Middle frontal gyrus (tissue), 1 donor: ENCODE data around the gene ARHGAP19.
"Not testable (repeated sequence)": the region's sequence is repeated elsewhere in the genome, so short reads cannot be mapped to it uniquely, and the experiment has no call there.

Experiments
- DNase-seq: peaks from one replicate; pipeline ENCODE4 v3.0.0-alpha.2; 2015; ENCODE audit warnings: low spot score; ENCODE audit errors: extremely low spot score

Gene ARHGAP19

DNA sequence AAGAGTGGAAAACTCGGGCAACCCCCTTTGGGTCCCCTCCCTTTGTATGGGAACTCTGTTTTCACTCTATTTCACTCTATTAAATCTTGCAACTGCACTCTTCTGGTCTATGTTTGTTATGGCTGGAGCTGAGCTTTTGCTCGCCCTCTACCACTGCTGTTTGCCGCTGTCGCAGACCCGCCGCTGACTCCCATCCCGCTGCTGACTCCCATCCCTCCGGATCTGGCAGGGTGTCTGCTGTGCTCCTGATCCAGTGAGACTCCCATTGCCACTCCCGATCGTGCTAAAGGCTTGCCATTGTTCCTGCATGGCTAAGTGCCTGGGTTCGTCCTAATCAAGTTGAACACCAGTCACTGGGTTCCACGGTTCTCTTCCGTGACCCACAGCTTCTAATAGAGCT lies 2.4 kb downstream of the ARHGAP19 start:
- DNase-seq = not testable (repeated sequence)

DNA sequence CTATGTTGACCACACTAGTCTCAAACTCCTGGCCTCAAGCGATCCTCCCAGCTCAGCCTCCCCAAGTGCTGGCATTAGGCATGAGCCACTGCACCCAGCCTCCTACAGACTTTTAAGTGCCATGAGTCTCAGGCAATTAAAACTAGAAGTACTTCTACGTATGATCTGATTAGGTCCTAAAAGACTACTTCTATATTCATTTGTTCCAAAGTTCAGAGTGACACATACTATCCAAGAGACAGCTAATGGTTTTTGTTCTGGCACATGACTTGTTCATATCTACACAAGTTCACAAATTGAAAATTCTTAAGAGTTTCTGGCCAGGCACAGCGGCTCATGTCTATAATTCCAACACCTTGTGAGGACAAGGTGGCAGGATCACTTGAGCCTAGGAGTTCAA lies 11.7 kb downstream of the ARHGAP19 start:
- no peak for DNase-seq

DNA sequence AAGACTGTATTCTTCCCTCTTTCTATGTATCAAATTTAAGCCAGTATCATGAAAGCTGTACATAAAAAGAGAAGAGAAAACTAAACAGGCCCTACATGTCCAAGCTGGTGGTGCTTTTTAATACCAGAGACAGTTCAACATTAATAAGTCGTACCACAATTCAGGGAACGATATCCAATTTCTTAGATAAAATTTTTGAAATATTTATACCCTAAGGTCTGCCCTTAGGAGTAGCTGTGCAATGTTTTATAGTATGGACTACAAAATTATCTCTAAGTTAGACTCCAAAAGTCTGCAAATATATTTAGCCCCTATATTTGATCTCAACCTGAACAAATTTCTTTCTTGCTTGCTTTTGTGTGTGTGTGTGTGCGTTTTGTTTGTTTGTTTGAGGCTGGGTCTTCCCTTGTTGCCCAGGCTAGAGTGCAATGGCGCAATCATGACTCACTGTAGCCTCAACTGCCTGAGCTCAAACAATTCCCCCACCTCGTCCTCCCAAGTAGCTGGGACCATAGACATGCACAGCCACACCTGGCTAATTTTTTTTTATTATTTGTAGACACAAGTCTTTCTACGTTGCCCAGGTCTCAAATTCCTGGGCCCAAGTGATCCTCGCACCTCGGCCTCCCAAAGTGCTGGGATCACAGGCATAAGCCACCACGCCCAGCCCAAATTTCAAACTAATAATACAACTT lies 13.2 kb downstream of the ARHGAP19 start:
- no peak for DNase-seq

DNA sequence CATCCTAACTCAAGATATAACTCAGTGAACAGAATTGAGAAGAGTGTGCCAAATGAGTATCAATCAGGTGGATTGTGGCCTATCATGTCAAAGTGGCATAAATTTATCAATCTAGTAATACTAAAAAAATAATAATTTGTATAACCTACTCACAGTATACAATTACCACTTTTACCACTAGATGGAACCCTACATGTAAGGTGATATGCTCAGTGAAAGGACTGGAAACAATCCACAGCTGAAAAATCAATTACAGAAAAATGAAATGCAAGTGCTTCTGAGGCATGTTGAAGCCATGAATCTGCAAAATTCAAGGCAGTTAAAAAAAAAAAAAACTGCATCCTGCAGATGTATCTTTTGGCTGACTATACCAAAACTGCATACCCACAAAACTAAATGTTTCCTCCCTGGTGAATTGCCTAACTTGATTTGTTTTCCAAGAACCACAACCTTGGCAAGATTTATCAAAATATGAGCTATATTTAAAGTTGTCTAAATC lies 13.9 kb downstream of the ARHGAP19 start:
- peak; percentile 36 for DNase-seq

DNA sequence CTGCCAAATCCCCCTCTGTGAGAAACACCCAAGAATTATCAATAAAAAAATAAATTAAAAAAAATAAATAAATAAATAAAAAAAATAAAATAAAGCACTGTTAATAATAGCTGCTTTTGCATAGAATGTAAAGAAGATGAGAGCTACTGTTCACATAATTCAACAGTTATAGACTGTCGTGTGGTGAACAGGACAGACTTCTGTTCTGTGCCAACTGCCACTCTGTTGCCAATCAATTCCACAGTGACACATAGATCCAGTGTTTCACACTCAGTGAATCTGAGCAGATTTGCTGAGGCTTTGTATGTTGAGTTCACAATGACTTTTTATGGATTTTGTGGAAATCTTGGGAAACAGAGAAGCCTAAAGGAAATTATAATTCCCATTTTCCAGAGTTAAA lies 14.9 kb downstream of the ARHGAP19 start:
- DNase-seq = no peak

DNA sequence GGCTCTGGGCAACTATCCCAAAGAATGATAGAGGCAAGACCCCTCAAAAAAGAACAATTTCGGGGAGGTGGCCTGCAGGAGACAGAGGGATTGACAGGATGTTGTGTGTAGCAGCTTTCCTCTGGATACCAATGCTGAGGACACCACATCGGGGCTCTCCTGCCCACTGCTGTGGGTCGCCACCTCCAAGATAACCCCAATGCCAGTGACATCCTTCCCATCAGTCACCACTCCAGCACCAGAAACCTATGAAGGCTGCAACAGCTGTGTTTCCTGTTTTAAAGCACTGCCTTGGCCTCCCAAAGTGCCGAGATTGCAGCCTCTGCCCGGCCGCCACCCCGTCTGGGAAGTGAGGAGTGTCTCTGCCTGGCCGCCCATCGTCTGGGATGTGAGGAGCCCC lies 17.6 kb downstream of the ARHGAP19 start:
- DNase-seq = no peak

GRCh38 chr10:97273700-97274099 lies 18.7 kb downstream of the ARHGAP19 start:
- no peak for DNase-seq

DNA sequence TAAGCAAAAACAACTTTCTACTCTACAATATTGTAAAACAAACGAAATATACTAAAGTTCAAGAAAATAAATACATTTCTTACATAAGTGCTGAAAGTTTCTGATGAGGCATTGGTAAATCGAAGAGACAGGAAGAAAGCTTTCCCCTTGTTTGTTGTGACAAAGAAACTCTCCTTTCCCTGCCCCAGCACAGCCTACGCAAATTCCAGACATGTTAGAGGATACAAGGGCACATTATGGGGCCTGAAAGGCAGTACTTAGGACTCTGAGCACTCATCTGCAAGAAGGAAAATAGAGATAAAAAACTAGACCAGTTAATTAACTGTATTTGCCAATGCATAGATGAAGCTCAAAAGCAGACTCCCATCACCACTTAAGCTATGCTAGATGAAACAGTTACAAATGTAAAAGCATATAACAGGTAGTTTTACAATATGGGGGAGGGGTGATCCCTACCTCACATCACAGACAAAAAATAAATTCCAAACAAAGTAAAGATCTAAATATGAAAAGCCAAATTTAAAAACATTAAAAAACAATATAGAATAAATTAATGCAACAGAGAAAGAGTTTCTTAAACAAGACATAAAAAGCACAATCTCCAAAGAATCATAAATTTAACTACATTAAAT lies 21.8 kb downstream of the ARHGAP19 start:
- no peak for DNase-seq

GRCh38 chr10:97267671-97268070 lies 24.8 kb downstream of the ARHGAP19 start:
- no peak for DNase-seq

GRCh38 chr10:97265095-97265494 lies 27.3 kb downstream of the ARHGAP19 start:
- DNase-seq = not testable (repeated sequence)

GRCh38 chr10:97263971-97264370 lies 28.5 kb downstream of the ARHGAP19 start:
- no peak for DNase-seq

- no peak for DNase-seq
Observed at GRCh38 chr10:97261656-97262055, 30.8 kb downstream of the ARHGAP19 start.

- DNase-seq = no peak
Observed at GRCh38 chr10:97261183-97261582, 31.3 kb downstream of the ARHGAP19 start.

- DNase-seq = no peak
Observed at GRCh38 chr10:97259119-97259518, 33.3 kb downstream of the ARHGAP19 start.

DNA sequence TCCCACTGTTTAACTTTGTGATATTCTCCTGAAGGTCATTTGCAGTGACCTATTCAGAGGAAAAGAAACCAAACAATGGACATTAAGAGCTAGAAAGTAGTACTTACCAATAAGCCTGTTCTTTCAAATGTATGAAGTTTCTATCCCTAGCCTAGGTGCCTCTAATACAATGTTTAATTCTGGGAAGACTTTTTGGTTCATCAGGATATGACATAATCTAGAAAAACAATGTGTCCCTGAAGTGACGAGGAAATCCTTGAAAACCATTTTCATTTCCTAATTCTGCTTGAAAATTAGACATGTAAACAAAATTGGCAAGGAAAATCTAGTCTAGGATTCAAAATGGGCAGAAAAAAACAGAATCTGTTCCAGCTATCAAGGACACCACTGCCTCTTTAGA lies 36.1 kb downstream of the ARHGAP19 start:
- DNase-seq = no peak

DNA sequence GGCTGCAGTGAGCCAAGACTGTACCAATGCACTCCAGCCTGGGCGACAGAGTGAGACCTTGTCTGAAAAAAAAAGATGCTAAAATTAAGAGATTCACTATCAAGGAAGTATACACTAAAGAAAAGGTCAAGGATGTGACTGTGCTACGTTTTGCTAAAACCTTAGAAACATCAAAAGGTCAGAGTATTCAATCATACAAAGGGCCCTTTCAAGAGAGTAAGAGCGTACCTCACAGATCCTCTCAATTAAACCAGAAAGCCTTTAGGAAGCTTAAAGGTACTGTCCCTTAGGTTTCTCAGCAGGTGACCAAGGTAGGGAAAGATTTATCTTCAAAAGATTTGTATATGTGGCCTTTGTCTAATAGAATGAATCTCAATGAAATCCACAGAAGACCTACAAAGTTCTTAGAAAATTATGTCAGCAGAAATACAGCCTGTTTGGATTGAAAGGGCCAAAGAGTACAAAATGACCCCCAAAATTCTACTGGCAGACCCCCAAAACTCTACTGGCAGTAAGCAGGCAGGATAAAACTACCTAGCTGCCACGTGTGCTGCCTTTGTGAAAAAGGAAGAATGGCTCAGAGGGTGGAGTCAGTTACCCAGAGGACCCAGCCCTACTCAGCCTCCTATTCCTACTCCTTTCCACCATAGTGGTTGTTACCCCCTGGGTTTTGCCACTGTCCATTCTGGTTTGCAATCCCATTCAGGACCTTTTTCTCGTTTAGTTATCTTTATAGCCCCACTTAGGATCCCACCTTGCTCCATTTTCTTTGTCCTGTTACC lies 36.7 kb downstream of the ARHGAP19 start:
- no peak for DNase-seq

DNA sequence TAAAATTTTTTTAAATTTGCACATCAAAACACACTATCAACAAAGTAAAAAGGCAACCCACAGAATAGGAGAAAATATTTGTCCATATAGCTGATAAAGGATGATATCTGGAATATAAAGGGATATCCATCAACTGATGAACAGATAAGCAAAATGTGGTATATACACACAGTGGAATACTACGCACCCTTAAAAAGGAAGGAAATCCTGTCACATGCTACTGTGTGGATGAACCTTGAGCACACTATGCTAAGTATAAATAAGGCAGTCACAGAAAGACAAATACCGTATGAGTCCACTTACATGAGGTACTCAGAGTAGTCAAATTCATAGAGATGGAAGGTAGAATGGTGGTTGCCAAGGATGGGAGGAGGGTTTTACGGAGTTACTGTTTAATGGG lies 37.7 kb downstream of the ARHGAP19 start:
- no peak for DNase-seq

GRCh38 chr10:97250952-97251351 lies 41.5 kb downstream of the ARHGAP19 start:
- no peak for DNase-seq

- no peak for DNase-seq
Observed at GRCh38 chr10:97243836-97244235, 48.6 kb downstream of the ARHGAP19 start.

DNA sequence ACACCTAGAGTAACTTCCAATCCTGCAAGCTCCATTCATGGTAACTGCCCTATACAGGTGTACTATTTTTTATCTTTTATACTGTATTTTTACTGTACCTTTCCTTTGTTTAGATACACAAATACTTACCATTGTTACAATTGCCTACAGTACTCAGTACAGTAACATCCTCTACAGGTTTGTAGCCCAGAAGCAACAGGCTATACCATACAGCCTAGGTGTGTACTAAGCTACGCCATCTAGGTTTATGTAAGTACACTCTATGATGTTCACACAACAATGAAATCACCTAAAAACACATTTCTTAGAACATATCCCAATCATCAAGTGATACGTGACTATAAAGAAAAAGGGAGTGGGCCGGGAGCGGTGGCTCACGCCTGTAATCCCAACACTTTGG lies 53.6 kb downstream of the ARHGAP19 start:
- DNase-seq = no peak

DNA sequence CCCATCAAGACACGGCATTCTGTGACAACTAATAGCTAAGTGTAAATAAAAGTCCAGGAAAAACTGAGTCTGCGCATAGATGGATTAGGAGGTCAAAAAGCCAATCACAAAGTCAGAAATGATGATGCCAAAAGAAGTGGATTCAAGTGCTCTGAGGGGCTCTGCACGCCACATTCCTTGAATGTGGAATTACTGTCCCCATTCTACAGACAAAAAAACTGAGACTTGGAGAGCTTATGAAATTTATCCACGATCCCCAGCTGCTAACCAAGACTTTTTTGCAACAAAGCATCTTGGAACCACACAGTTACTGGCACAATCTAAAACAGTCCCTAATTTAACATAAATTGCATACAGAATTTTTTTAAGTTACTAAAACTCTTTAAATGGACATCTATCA lies 57.1 kb downstream of the ARHGAP19 start:
- DNase-seq = no peak

DNA sequence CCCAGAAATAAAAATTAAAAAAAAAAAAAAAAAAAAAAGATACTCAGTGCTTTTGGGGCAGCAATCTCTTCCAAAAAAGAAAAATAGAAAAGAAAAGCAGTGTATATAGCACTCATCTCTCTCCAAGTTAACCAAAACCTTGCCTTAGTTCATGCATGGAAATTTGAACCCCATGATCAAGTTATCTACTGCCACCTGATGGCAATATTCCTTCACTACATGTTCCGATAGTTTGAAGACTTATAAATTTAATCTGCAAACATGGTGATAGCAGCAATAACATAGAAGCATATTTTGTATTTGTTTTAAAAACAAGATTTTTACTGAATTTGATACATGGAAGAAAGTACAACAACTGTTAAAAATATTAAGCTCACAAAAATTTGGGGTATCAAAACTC lies 58.0 kb downstream of the ARHGAP19 start:
- DNase-seq = peak; percentile 32
